ENCODE data around the gene ARFGEF2. TPM values are rescaled to one million over a fixed set of nuclear protein-coding genes. Genes with fewer than 3 reads are reported as not detected.

ARFGEF2 gene
- total and polyA plus RNA-seq, 10 of the 15 experiments (the other 5 are each of a cell fraction or from before 2014, with no cell fraction given), result 5.2 to 24.1 (median 17.7) TPM

DNA sequence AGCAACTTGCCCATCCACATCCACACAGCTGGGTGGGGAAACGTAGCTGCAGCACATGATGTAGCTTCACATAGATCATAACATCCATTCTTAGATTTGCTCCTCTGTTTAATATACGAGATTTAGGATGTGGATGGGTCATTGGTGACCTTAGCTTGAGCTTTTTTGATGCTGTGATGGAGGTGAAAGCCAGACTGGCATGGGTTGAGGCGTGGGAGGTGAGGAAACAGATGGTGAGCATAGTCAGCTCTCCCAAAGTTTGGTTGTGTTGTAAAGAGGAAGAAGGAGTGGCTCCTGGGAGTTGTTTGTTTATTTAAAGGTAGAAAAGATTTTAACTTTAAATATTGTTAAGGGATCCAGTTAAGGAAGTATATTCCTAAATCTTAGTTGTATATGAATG lies 5.3 kb downstream of the ARFGEF2 start:
- Histone ChIP-seq H3K27me3 (replicated peaks in 1 of 2; ENCODE audit: control insufficient read depth in 2 of 2, insufficient read depth in 2 of 2, low read length in 1 of 2) (no peaks in the 10 kb centered on the region), H3K4me2 (ENCODE audit: control insufficient read depth, insufficient read depth) (peak overlapping the region; percentile 87), H4K20me1 (ENCODE audit: control insufficient read depth, insufficient read depth) (0 out of 2 replicates have a peak, but pooled peaks cover 3% of the 10 kb centered on the region), H3K9me3 (replicated peaks; ENCODE audit: control insufficient read depth, insufficient read depth, low read length) (no peaks in the 10 kb centered on the region), H2AFZ (ENCODE audit: control insufficient read depth, low read depth, low read length) (no peak overlapping the region), H3K27ac (ENCODE audit: control insufficient read depth, insufficient read depth) (no peak overlapping the region), H3K9ac (ENCODE audit: control insufficient read depth, insufficient read depth, low read length) (no peak overlapping the region), H3K79me2 (ENCODE audit: control insufficient read depth, insufficient read depth, low read length) (peaks cover 82% of the 10 kb centered on the region), H3K4me3 (peak overlapping the region; percentile 21; the same call in 1 of the 2 replicates), H3K4me1 (ENCODE audit: control insufficient read depth, insufficient read depth, low read length) (peaks cover 28% of the 10 kb centered on the region), H3K36me3 (ENCODE audit: control insufficient read depth in 2 of 2, insufficient read depth in 2 of 2, low read length in 1 of 2) (peaks cover 0 to 4% of the 10 kb centered on the region in 2 experiments; a peak in 1 of 4 replicates)
- DNase-seq (ENCODE audit: low read depth, low spot score) (no peak), FAIRE-seq (no peak), ATAC-seq (no peak)
- no TSS peak for BruUV-seq (replicated peaks)
- intact Hi-C loops (cut with micrococcal nuclease; ENCODE audit: unreplicated experiment), result no loop called here
- in situ Hi-C loops (cut with MboI), result no loop called here
- POLR2A ChIA-PET, result interaction anchor here (0.5 to 1.1 kb wide), 4 partner anchors 69 to 180 kb away, joined by 3 to 4 read pairs (median 4); no protein-coding TSS in a partner anchor
- CTCF ChIA-PET, result interaction anchor here (0.7 to 1.2 kb wide), 2 partner anchors 98 to 269 kb away, joined by 3 read pairs; no protein-coding TSS in a partner anchor
- WGBS (ENCODE audit: insufficient coverage, insufficient replicate concordance, low lambda C conversion rate, missing lambda C conversion rate), result 63% methylated on average over 3 of the region's 3 CpGs
- RAD21 ChIA-PET (ENCODE audit: unreplicated experiment), result interaction anchor here (0.6 to 1.2 kb wide), 3 partner anchors 19 to 408 kb away, joined by 3 read pairs; no protein-coding TSS in a partner anchor
- SMC1A ChIA-PET (ENCODE audit: uncharacterized antibody, unreplicated experiment), result interaction anchor here (1.0 to 1.4 kb wide), 3 partner anchors 21 to 101 kb away, joined by 3 read pairs; no protein-coding TSS in a partner anchor
- TF ChIP-seq IRF5 (IDR thresholded peaks at IDR 0.05; ENCODE audit: borderline replicate concordance) (no peak), KAT2A (conservative IDR thresholded peaks at IDR 0.05; ENCODE audit: control insufficient read depth, low read depth, low read length) (no peak), TBL1XR1 (IDR thresholded peaks at IDR 0.05; ENCODE audit: low read depth, low read length) (no peak), SUPT20H (IDR thresholded peaks at IDR 0.05; ENCODE audit: borderline replicate concordance, control insufficient read depth, low read depth, low read length) (no peak), TARDBP (IDR thresholded peaks at IDR 0.05; ENCODE audit: borderline replicate concordance) (no peak), REST (IDR thresholded peaks at IDR 0.05; ENCODE audit: low read depth, low read length) (no peak), NFIC (IDR thresholded peaks at IDR 0.05; ENCODE audit: low read depth, low read length) (no peak), CEBPB (IDR thresholded peaks at IDR 0.05; ENCODE audit: borderline replicate concordance in 1 of 2, low read depth in 2 of 2, low read length in 2 of 2) (no peak), RUNX3 (IDR thresholded peaks at IDR 0.05; ENCODE audit: low read length) (no peak), LARP7 (IDR thresholded peaks at IDR 0.05) (no peak), POLR2AphosphoS5 (IDR thresholded peaks at IDR 0.05; ENCODE audit: low read length) (no peak), YY1 (IDR thresholded peaks at IDR 0.05; ENCODE audit: low read depth, low read length) (no peak), RAD21 (IDR thresholded peaks at IDR 0.05; ENCODE audit: insufficient read depth, low read depth, low read length) (no peak), SMAD5 (IDR thresholded peaks at IDR 0.05; ENCODE audit: low read depth) (no peak)
- TF ChIP-seq, protein P1, sequence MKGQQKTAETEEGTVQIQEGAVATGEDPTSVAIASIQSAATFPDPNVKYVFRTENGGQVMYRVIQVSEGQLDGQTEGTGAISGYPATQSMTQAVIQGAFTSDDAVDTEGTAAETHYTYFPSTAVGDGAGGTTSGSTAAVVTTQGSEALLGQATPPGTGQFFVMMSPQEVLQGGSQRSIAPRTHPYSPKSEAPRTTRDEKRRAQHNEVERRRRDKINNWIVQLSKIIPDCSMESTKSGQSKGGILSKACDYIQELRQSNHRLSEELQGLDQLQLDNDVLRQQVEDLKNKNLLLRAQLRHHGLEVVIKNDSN (IDR thresholded peaks at IDR 0.05; ENCODE audit: borderline replicate concordance, extremely low read length, insufficient read depth, low read depth, low read length), result no peak
- TF ChIP-seq, protein P2, sequence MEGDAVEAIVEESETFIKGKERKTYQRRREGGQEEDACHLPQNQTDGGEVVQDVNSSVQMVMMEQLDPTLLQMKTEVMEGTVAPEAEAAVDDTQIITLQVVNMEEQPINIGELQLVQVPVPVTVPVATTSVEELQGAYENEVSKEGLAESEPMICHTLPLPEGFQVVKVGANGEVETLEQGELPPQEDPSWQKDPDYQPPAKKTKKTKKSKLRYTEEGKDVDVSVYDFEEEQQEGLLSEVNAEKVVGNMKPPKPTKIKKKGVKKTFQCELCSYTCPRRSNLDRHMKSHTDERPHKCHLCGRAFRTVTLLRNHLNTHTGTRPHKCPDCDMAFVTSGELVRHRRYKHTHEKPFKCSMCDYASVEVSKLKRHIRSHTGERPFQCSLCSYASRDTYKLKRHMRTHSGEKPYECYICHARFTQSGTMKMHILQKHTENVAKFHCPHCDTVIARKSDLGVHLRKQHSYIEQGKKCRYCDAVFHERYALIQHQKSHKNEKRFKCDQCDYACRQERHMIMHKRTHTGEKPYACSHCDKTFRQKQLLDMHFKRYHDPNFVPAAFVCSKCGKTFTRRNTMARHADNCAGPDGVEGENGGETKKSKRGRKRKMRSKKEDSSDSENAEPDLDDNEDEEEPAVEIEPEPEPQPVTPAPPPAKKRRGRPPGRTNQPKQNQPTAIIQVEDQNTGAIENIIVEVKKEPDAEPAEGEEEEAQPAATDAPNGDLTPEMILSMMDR (IDR thresholded peaks at IDR 0.05 in 2 of 3, conservative IDR thresholded peaks at IDR 0.05 in 1 of 3; ENCODE audit: control insufficient read depth in 2 of 3, extremely low read depth in 1 of 3, insufficient read depth in 1 of 3, low read depth in 3 of 3, low read length in 3 of 3), result no peak
